ENCODE measurements around the gene ZYG11A. TPM values are rescaled to one million over a fixed set of nuclear protein-coding genes. Genes with fewer than 3 reads are reported as not detected.
"Not testable (repeated sequence)": the region's sequence is repeated elsewhere in the genome, so short reads cannot be mapped to it uniquely, and the experiment has no call there.

ZYG11A gene
- total RNA-seq, 1 experiment from 2014 or later = 0.36 TPM

DNA sequence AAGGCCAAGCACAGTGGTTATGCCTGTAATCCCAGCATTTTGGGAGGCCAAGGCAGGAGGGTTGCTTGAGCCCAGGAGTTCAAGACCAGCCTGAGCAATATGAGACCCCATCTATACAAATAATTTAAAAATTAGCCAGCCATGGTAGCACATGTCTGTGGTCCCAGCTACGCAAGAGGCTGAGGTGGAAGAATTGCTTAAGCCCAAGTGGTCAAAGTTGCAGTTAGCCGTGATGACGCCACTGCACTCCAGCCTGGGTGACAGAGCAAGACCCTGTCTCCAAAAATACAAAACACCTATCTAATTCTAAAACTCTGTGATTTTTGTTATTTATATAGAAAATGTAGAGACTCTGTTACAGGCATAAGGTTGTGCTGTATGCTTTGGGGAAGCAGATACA, 44.2 kb upstream of the ZYG11A start:
- BruUV-seq (replicated peaks) = no TSS peak
- Histone ChIP-seq H3K4me3 (ENCODE audit: low read depth in 2 of 2, low read length in 2 of 2) (no peak overlapping the region), H3K27ac (ENCODE audit: low read length) (no peak overlapping the region), H3K4me1 (ENCODE audit: control insufficient read depth, insufficient read depth, low read length) (no peaks in the 10 kb centered on the region), H3K9me3 (ENCODE audit: control insufficient read depth, insufficient read depth, low read depth, low read length) (no peaks in the 10 kb centered on the region), H3K36me3 (ENCODE audit: control insufficient read depth, insufficient read depth, low read length) (no peaks in the 10 kb centered on the region), H3K27me3 (ENCODE audit: control insufficient read depth, insufficient read depth, low read length) (no peaks in the 10 kb centered on the region)
- in situ Hi-C loops (cut with HindIII; ENCODE audit: low pct_unique_long_range_greater_than_20kb, low sequenced_read_pairs) = no loop called here
- TF ChIP-seq SIN3A (IDR thresholded peaks at IDR 0.05; ENCODE audit: borderline replicate concordance, insufficient read depth, low read depth, low read length) = no peak
- TF ChIP-seq POLR2AphosphoS5 (IDR thresholded peaks at IDR 0.05; ENCODE audit: low read depth, low read length) = no peak
- TF ChIP-seq, protein P1, sequence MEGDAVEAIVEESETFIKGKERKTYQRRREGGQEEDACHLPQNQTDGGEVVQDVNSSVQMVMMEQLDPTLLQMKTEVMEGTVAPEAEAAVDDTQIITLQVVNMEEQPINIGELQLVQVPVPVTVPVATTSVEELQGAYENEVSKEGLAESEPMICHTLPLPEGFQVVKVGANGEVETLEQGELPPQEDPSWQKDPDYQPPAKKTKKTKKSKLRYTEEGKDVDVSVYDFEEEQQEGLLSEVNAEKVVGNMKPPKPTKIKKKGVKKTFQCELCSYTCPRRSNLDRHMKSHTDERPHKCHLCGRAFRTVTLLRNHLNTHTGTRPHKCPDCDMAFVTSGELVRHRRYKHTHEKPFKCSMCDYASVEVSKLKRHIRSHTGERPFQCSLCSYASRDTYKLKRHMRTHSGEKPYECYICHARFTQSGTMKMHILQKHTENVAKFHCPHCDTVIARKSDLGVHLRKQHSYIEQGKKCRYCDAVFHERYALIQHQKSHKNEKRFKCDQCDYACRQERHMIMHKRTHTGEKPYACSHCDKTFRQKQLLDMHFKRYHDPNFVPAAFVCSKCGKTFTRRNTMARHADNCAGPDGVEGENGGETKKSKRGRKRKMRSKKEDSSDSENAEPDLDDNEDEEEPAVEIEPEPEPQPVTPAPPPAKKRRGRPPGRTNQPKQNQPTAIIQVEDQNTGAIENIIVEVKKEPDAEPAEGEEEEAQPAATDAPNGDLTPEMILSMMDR (IDR thresholded peaks at IDR 0.05) = no peak
- TF ChIP-seq, protein P2, sequence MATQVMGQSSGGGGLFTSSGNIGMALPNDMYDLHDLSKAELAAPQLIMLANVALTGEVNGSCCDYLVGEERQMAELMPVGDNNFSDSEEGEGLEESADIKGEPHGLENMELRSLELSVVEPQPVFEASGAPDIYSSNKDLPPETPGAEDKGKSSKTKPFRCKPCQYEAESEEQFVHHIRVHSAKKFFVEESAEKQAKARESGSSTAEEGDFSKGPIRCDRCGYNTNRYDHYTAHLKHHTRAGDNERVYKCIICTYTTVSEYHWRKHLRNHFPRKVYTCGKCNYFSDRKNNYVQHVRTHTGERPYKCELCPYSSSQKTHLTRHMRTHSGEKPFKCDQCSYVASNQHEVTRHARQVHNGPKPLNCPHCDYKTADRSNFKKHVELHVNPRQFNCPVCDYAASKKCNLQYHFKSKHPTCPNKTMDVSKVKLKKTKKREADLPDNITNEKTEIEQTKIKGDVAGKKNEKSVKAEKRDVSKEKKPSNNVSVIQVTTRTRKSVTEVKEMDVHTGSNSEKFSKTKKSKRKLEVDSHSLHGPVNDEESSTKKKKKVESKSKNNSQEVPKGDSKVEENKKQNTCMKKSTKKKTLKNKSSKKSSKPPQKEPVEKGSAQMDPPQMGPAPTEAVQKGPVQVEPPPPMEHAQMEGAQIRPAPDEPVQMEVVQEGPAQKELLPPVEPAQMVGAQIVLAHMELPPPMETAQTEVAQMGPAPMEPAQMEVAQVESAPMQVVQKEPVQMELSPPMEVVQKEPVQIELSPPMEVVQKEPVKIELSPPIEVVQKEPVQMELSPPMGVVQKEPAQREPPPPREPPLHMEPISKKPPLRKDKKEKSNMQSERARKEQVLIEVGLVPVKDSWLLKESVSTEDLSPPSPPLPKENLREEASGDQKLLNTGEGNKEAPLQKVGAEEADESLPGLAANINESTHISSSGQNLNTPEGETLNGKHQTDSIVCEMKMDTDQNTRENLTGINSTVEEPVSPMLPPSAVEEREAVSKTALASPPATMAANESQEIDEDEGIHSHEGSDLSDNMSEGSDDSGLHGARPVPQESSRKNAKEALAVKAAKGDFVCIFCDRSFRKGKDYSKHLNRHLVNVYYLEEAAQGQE (IDR thresholded peaks at IDR 0.05; ENCODE audit: insufficient read depth in 1 of 2, low read depth in 2 of 2, low read length in 1 of 2) = no peak
- TF ChIP-seq TCF7L2 (IDR thresholded peaks at IDR 0.05; ENCODE audit: low read depth, low read length) = no peak
- DNase-seq (ENCODE audit: low read depth, low spot score) (no peak), ATAC-seq (no peak)
- ChIA-PET POLR2A (no interaction called here), CTCF (no interaction called here)
- intact Hi-C loops (cut with micrococcal nuclease; ENCODE audit: unreplicated experiment) = no loop called here

DNA sequence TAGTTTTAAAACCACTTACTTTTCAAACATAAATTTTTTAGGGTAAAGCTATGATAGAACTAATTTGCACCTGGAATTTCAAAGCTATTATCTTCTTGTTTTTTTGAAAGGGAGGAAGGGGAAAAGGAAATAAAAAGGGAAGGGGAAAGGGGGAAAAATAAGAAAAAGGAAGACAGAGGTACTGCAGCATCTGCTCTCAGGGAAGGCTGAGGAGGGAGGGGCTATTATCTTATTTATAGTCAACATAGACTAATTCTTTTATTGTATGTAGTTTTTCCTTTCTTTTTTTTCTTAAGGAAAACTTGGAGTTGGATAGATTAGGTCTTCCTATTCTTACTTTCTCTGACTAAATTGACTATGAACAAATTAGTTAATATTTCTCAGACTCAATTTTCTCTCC, 41.5 kb upstream of the ZYG11A start:
- CTCF ChIA-PET = no interaction called here

DNA sequence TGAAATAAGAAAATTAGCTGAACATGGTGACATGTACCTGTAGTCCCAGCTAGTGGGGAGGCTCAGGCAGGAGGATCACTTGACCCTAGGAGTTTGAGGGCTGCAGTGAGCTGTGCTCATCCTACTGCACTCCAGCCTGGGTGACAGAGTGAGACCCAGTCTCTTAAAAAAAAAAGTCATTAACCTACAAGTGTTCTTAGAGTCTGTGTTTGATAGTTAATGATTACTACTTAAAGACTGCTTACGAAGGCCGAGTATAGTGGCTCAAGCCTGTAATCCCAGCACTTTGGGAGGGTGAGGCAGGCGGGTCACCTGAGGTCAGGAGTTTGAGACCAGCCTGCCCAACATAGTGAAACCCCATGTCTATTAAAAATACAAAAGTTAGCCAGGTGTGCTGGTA, 38.5 kb upstream of the ZYG11A start:
- H3K27me3 ChIP-seq (ENCODE audit: control insufficient read depth, insufficient read depth, low read length); H3K27ac ChIP-seq (ENCODE audit: low read length); DNase-seq (ENCODE audit: low read depth, low spot score); intact Hi-C loops (cut with micrococcal nuclease; ENCODE audit: unreplicated experiment); BruUV-seq (replicated peaks); H3K9me3 ChIP-seq (ENCODE audit: control insufficient read depth, insufficient read depth, low read depth, low read length); in situ Hi-C loops (cut with HindIII; ENCODE audit: low pct_unique_long_range_greater_than_20kb, low sequenced_read_pairs); H3K4me1 ChIP-seq (ENCODE audit: control insufficient read depth, insufficient read depth, low read length); H3K4me3 ChIP-seq (ENCODE audit: low read depth in 2 of 2, low read length in 2 of 2); H3K36me3 ChIP-seq (ENCODE audit: control insufficient read depth, insufficient read depth, low read length); POLR2A ChIA-PET: not testable (repeated sequence)
- 0 out of 2 replicates have a peak, but pooled peaks have one; percentile 26 for ATAC-seq
- CTCF ChIA-PET = interaction anchor here (0.6 kb wide), 1 partner anchor 62 kb away, joined by 8 read pairs; no protein-coding TSS in a partner anchor

More for the DNA sequence above, 41.5 kb upstream of the ZYG11A start:
- Histone ChIP-seq H3K4me1 (ENCODE audit: control insufficient read depth, insufficient read depth, low read length) (no peaks in the 10 kb centered on the region), H3K27me3 (ENCODE audit: control insufficient read depth, insufficient read depth, low read length) (no peaks in the 10 kb centered on the region), H3K27ac (ENCODE audit: low read length) (no peak overlapping the region), H3K36me3 (ENCODE audit: control insufficient read depth, insufficient read depth, low read length) (no peaks in the 10 kb centered on the region), H3K9me3 (ENCODE audit: control insufficient read depth, insufficient read depth, low read depth, low read length) (no peaks in the 10 kb centered on the region), H3K4me3 (ENCODE audit: low read depth in 2 of 2, low read length in 2 of 2) (no peak overlapping the region)
- in situ Hi-C loops (cut with HindIII; ENCODE audit: low pct_unique_long_range_greater_than_20kb, low sequenced_read_pairs) = no loop called here
- BruUV-seq (replicated peaks) = no TSS peak
- POLR2A ChIA-PET = no interaction called here
- TF ChIP-seq SIN3A (IDR thresholded peaks at IDR 0.05; ENCODE audit: borderline replicate concordance, insufficient read depth, low read depth, low read length) (no peak), TCF7L2 (IDR thresholded peaks at IDR 0.05; ENCODE audit: low read depth, low read length) (no peak), POLR2AphosphoS5 (IDR thresholded peaks at IDR 0.05; ENCODE audit: low read depth, low read length) (no peak)
- TF ChIP-seq, protein P1 (IDR thresholded peaks at IDR 0.05) = no peak
- TF ChIP-seq, protein P2 (IDR thresholded peaks at IDR 0.05; ENCODE audit: insufficient read depth in 1 of 2, low read depth in 2 of 2, low read length in 1 of 2) = no peak
- intact Hi-C loops (cut with micrococcal nuclease; ENCODE audit: unreplicated experiment) = no loop called here
- ATAC-seq (no peak), DNase-seq (ENCODE audit: low read depth, low spot score) (no peak)

Measured in Panc1 (cell line).